GM19397 (cell line): ENCODE measurements around the gene RUNX2.

Experiments
- ATAC-seq: cut with Tn5 transposase; IDR thresholded peaks from one replicate; pipeline ENCODE4 v1.9.1; 2021; ENCODE audit warnings: mild to moderate bottlenecking, moderate library complexity; ENCODE audit not compliant: unreplicated experiment

The RUNX2 gene

DNA sequence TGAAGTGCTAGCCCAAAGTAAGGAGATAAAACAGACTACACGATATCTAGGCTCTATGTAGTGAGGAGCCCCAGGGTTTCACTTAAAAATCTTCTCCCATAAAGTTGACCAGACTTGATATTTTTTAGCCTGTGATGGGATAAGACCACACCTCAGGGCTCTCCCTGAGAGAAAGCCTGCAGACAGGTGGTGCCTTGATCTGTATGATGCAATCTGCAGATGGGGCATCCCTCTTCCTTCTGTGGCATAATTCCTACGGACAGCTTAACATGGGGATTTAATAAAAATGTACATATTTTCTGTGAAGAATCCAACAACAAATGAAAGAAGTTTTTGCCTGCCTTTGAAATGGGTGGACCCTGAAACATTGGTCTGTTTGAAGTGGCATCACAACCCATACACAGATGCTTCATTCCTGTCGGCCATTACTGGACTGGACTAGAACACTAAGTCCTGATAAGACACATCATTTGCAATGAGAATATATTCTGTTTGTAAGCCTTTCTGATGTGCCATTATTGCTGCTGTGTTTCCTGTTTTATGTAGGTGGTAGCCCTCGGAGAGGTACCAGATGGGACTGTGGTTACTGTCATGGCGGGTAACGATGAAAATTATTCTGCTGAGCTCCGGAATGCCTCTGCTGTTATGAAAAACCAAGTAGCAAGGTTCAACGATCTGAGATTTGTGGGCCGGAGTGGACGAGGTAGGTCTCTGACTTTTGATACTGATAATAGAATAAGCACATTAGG is 103.4 kb downstream of the RUNX2 start:
- ATAC-seq: no peak

GRCh38 chr6:45432977-45433376 is 104.8 kb downstream of the RUNX2 start:
- ATAC-seq: no peak

GRCh38 chr6:45433533-45434380 is 105.6 kb downstream of the RUNX2 start:
- ATAC-seq: no peak

DNA sequence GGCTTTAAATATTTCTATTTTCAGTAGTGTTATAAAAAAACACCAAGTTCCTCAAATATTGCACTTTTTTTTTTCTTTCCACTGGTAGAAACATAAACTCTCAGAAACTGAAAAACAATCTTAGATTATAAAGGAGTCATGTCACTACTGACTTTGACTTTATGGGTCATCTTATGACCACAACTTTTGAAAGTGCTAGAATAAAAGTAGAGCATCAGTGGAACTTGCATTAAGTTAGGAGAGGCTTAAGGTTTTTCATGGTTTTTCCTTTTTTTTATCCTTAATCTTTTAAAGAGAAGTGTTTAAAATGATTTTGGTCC is 106.2 kb downstream of the RUNX2 start:
- no peak for ATAC-seq

GRCh38 chr6:45436544-45437438 is 108.7 kb downstream of the RUNX2 start:
- no peak for ATAC-seq

DNA sequence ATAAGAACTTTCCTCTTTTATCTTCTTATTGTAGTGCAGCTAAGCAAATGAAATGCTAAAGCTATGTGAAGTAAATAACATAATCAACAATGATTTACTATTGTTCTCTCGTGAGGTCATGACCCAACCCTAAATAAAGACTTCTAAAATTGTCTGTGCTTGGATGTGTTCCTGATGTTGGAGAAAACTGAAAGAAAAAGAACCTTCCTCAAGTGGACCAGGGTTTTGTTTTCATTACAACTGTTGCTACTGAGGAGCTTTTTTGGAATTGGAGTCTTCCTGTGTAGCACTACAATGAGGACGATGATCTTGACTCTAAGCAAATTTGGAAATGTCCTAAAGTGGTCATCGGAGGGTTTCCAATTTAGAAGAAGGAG is 109.3 kb downstream of the RUNX2 start:
- ATAC-seq: no peak

- ATAC-seq: no peak
Measured at GRCh38 chr6:45438151-45438550, 110.0 kb downstream of the RUNX2 start.

DNA sequence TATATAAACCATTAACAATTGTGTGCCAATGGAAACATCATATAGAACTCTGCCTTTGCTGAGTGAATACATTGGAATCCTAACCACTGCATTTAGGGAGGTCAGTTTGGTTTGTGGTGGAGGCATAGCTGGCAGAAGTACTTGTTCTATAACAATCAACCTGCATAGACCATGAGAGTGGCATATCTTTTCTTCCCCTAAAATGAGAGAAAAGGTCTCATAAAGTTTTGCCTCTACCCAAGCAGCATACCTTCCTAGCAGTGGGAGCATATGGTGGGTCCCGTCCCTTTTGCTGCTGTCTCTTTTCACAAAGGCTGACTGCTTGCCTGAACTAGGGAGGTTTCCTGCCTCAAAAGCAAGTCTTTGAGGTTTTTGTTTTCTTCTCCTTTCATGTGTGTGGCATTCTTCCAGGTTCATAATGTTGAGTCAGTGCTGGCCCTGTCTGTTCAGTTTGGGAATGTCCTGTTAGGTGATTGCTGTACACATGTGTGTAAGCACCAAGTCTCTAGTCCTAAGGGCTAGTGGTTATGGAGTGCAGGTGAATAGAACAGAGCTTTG is 110.8 kb downstream of the RUNX2 start:
- ATAC-seq: no peak

DNA sequence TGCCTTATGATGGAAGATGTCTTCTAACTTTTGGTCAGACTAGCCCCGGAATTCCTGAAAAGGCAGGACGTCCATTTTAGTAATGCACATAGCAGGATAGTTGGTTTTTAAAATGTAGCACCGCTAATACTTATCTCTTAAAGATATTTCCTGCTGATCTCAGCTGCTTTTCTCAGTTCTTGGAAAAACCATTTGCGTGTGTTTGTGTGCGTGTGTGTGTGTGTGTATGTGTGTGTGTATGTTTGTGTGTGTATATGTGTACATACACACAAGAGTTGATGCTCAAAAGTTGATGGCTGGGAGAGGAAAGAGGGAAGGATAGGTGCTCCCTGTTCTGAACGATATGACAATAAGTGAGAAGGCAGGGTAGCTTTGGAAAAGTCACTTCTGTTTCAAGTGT is 111.3 kb downstream of the RUNX2 start:
- ATAC-seq: no peak

DNA sequence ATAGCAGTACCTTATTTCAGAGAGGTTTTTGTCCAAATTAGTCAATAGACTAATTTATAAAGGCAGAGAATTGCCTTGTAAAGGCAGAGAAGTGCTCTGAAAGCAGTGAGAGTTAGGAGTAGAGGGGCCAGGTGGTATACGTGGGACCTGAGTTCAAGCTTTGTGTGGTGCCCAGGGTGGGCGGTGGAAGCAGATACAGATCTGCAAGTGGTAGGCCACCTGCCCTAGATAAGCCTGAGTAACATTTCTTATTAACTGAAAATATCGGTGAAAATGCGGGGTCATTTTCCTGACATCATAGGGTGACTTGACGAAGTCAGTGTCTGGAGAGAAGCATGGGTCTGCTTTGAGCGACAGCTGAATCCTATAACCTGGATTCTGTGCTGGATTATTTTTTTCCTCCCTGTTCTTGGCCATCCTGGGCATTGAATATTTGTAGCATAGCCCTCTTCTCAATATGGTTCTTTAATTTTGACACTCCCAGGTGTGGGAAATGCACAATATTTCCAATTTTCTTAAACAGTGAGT is 111.8 kb downstream of the RUNX2 start:
- ATAC-seq: no peak

DNA sequence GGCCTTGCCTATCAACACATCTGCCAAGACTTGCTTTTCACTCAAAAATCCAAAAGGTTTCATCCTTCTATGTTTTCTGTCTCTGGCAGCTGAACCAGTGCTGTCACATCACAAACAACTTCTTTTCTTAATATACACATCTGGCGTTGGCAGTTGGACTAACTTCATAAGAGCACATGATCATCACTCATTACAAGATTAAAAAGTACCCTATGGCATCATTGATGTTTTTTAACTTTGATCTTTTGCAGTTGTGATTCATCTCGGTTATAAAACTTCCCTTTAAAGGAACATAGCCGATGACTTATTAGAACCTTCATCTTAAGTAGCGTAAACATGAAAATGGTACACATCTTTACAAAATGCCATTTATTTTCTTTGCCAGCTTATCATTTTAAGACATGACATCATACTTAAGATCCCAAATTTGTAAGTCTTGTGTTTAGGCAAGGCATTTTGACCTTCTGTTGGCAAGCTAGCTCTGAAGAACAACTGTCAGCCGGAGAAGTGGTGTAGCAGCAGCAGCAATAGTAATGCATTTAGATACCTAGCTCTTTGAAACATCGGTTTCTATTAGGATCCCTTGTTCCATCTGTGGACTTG is 113.8 kb downstream of the RUNX2 start:
- ATAC-seq: no peak

DNA sequence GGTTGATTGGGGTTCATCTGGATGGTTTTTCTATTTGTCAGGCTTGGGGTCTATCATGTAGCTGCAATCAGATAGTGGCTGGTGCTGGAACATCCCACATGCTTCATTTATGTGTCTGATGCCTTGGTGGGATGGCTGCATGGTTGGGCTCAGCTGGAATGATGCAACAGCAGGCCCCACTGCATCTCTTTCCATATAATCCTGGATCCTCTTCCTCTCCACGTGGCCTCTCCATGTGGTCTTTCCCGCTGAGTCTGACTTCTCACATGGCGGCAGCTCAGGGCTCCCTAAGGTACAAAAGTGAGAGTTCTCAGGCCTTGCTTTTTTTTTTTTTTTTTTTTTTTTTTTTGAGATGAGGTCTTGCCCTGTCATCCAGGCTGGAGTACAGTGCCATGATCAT is 114.6 kb downstream of the RUNX2 start:
- ATAC-seq: no peak

GRCh38 chr6:45445364-45445748 is 117.2 kb downstream of the RUNX2 start:
- ATAC-seq: no peak

GRCh38 chr6:45445749-45446549 is 117.8 kb downstream of the RUNX2 start:
- ATAC-seq: no peak

GRCh38 chr6:45447005-45447404 is 118.9 kb downstream of the RUNX2 start:
- no peak for ATAC-seq

- no peak for ATAC-seq
Measured at GRCh38 chr6:45447716-45448115, 119.6 kb downstream of the RUNX2 start.

- ATAC-seq: no peak
Measured at GRCh38 chr6:45448417-45449389, 120.6 kb downstream of the RUNX2 start.

- ATAC-seq: no peak
Measured at GRCh38 chr6:45450132-45450531, 122.0 kb downstream of the RUNX2 start.

DNA sequence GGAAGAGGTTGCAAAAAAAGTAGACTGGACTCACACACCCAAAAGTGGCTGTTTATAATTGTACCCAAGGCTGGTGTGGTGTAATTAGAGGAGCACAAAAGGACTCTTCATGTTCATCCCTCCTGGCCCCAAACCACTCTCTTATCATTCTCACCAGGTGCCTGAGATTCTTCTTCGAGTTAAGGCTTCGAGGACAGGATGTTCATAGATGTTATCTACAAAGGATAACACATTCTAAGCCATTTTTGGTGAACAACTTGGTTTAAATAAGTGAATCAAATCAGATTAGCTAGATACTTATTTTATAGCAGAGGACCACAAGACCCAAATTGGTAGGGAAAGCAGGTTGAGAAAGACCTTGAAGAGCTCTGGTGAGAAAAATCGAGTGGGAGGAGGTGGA is 122.7 kb downstream of the RUNX2 start:
- no peak for ATAC-seq
